ENCODE measurements around the gene THUMPD3.

The THUMPD3 gene

GRCh38 chr3:9415485-9416138 lies 52.8 kb downstream of the THUMPD3 start:
- DNase-seq (ENCODE audit: low spot score) = no peak
- no peak for FAIRE-seq

GRCh38 chr3:9416139-9416780 lies 53.4 kb downstream of the THUMPD3 start:
- no peak for DNase-seq (ENCODE audit: low spot score)

GRCh38 chr3:9420850-9421549 lies 58.1 kb downstream of the THUMPD3 start:
- FAIRE-seq = no peak
- peak; percentile 5 for DNase-seq (ENCODE audit: low spot score)

More at GRCh38 chr3:9416139-9416780, 53.4 kb downstream of the THUMPD3 start:
- FAIRE-seq = no peak

- DNase-seq (ENCODE audit: low spot score) = peak; percentile 79
- peak; percentile 84 for FAIRE-seq
Measured at GRCh38 chr3:9422712-9423424, 60.0 kb downstream of the THUMPD3 start.

- no peak for DNase-seq (ENCODE audit: low spot score)
- no peak for FAIRE-seq
Measured at GRCh38 chr3:9428411-9428810, 65.6 kb downstream of the THUMPD3 start.

GRCh38 chr3:9430733-9431132 lies 67.9 kb downstream of the THUMPD3 start:
- FAIRE-seq (no peak), DNase-seq (ENCODE audit: low spot score) (no peak)

- FAIRE-seq (no peak), DNase-seq (ENCODE audit: low spot score) (no peak)
Measured at GRCh38 chr3:9433627-9434521, 71.0 kb downstream of the THUMPD3 start.

GRCh38 chr3:9435316-9435715 lies 72.5 kb downstream of the THUMPD3 start:
- FAIRE-seq (no peak), DNase-seq (ENCODE audit: low spot score) (no peak)
